Ecto neural progenitor cell (in vitro differentiated cells): Measurements from ENCODE around the gene SNX1.

Source experiments
- DNase-seq: peaks from one replicate; pipeline ENCODE4 v3.0.0-alpha.2; 2018; ENCODE audit warnings: low spot score

SNX1 gene

DNA sequence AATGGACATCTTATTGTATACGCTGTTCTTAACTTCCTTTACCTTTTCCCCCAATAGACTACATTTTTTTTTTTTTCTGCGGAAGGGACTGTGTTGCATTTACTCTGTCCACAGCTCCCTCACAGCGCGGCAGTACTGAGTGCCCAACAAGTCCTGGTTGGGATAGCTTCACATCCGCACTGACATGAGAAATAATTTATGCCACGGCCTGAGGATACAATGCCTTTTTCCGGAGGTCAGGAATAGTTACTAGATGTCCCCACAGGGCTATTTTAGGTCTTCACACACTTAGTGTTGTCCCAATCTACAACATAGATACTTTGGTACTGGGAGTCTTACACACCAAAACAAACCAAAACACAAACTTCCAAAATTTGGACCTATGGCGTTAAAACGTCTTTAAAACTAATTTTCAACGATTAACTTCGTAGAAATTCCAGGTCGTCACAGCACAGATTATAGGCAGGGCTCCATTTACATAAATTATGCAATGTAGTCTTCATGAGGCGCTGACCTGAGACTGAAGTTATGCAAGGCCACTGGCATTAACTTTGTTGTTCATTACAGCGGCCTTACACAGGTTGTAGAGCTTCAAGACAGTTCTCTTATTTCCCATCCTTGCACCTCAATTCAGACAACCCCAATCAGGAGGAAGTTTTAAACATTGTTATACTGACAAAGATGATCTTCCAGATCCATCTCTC is 68.0 kb downstream of the SNX1 start:
- no peak for DNase-seq

DNA sequence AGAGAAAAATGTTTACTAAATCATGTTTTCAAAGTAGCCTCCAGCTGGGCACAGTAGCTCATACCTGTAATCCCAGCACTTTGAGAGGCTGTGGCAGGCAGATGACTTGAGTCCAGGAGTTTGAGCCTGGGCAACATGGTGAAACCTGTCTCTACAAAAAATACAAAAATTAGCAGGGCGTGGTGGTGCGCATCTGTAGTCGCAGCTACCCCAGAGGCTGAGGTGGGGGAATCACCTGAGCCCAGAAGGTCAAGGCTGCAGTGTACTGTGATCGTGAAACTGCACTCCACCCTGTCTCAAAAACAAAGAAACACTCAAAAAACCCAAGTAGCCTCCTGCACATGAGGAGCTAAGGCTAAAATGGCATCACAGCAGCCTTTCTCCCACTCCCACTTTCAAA is 68.7 kb downstream of the SNX1 start:
- no peak for DNase-seq

DNA sequence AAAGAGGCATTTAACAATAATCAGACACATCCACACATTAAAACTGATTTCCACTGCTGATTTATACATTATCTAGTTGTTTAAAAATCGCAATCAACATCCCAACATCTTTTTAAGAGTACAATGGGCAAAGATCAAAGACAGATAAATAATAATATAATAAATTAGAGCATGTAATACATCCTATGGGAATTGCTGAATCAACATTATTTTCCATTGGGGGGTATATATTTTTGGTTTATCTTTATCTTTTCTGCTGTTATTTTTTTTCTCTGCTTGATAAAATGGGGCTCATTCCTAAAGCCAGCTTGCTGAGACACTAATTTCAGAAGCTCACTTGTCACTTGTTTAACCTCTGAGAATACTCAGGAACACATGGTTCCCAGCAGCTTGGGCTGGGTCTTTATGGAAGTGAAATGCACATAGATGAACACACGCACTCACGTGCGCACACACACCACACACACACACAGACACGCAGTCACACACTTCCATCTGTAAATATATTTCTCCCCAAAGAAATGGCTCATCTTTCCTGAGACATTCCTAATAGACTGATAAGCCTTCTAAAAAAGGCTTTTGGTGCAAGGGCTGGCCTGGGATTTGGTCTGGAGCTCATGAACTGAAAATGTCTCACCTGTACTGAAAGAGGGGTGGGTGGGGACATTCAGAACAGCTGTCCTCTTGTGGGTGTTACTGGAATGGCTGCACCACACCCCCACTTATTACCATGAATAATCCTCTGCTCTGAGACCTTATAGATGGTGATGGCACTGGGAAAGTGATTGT is 70.5 kb downstream of the SNX1 start:
- DNase-seq = no peak

DNA sequence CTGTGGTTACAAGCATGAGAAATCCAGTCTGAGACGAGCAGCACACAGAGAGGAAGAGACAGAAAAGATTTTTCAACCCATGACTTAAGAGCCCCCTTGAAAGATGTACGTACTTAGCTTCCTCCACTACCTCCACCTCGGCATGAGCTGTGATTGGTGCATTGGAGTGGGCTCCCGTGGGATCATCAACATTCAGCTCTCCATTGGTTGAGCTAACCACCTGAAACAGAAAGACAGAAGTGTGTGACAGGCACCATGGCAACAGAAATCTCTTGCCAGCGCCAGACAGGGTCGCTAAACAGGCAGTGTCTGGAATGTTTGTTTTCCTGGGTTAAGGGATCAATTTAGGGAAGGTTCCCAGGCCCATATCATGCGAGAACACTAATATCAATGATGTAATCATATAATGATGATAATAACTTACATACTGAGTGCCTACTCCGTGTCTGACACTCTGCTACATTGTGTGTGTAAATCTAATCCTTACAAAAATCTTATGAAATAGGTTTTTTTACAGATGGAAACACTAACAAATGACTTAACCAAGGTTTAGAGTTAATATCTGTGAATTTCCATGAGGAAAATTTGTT is 84.5 kb downstream of the SNX1 start:
- DNase-seq = no peak

DNA sequence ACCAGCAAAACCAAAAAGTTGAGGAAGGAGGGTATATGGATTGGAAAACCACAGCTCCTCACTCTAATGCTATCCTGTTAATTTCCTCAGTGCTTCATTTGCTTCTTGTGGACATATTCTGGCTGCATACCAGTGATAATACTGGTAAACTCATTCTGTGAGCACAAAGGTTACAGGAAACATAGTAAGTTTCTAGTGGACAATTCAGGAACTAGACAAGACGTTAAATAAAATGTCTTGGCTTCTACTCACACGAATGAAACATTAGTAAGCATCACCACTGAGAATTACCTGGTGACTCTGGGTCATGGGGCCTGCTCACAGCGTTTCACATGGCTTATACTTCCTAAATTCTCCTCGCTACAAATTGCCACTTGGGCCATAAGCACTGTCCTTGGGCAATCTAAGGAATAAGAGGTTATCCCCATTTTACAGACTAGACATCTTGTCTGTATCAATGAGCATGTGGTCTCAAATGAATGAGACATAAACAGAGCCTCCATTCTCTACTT is 87.1 kb downstream of the SNX1 start:
- no peak for DNase-seq

DNA sequence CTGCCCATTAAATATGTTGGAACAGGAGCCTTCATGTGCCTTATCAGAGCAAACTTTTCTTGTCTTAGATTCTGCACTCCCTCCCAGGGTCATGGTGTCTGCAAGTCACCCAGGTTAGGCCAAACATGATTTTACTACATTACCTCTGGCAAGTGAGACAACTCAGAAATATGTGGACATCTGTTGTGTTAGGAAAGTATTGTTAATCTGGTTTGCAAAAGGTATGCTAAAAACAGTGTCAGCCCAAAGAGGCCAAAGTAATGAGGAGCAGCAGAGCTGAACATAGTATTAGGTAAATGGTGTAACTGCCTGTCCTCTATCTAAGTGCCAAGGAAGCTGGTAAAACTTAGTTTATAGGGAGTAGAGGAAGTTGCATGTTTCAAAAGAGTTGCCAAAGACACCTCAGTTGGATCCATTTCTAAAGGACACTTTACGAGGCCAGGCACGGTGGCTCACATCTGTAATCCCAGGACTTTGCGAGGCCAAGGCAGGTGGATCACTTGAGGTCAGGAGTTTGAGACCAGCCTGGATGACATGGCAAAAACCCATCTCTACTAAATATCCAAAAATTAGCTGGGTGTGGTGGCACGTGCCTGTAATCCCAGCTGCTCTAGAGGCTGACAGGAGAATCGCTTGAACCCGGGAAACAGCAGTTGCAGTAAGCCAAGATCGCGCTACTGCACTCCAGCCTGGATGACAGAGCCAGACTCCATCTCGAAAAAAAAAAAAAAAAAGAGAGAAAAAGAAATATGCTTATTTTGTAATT is 89.5 kb downstream of the SNX1 start:
- DNase-seq = no peak

DNA sequence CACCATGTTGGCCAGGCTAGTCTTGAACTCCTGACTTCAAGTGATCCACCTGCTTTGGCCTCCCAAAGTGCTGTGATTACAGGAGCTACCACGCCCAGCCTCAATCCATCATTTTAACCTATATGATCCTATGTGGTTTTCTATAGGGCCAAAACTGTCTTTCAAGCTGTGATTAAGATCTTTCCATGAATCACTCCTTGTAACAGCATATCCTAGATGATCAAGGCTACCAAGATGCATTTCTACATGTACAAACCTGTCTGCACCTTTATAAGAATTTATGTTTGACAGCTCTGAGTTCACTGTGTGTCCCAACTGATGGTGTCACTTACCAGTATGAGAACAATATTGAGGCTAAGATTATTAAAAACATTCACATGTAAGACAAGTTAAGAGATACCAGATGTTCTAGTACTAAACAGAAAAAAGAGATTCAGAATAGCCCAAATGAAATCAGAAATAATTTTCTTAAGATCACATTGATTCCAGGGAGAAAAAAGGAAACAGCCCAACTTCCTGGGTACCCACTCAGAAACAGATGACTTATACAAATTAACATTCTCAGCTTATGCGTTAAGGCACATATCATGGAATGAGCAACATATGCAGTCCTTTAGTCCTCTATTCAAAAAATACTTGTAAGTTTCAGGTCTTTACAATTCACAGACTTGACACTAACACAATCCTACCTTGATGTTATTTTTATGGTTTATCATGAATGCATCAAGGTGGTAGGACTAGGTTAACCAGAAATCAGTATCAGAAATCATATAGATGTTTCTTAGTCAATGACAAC is 91.8 kb downstream of the SNX1 start:
- DNase-seq = no peak
